Mammary epithelial cell (primary cell): ENCODE results near the gene UBE2D3.

Experiments
- CTCF ChIP-seq, 2 donors: IDR thresholded peaks in 1 of 2; conservative IDR thresholded peaks in 1 of 2; 2 replicates each; pipeline ENCODE4 v1.5.1; 2011 to 2012; ENCODE audit warnings: inconsistent platforms in 2 of 2, low read length in 2 of 2, mild to moderate bottlenecking in 2 of 2, control low read depth in 1 of 2, low read depth in 1 of 2; ENCODE audit not compliant: insufficient read depth in 1 of 2; ENCODE audit errors: extremely low read depth in 1 of 2
- EZH2 ChIP-seq: IDR thresholded peaks from 2 replicates; pipeline ENCODE4 v1.6.1; 2012; ENCODE audit warnings: low read length, inconsistent platforms, borderline replicate concordance

- no peak for TF ChIP-seq CTCF (conservative IDR thresholded peaks at IDR 0.05 in 1 of 2, IDR thresholded peaks at IDR 0.05 in 1 of 2; ENCODE audit: extremely low read depth in 1 of 2, insufficient read depth in 1 of 2, low read depth in 1 of 2, low read length in 2 of 2)
- no peak for TF ChIP-seq EZH2
Measured at GRCh38 chr4:102868781-102869568, 41.6 kb upstream of the UBE2D3 start, which contains the start of gene CISD2.
